NT2/D1 (cell line): ENCODE data around the gene NUAK1.

Experiments
- YY1 ChIP-seq: IDR thresholded peaks from 2 replicates; pipeline ENCODE4 v1.6.1; 2011; ENCODE audit not compliant: insufficient read length, insufficient read depth
- ZNF274 ChIP-seq: IDR thresholded peaks from 2 replicates; pipeline ENCODE4 v1.6.1; 2011; ENCODE audit warnings: mild to moderate bottlenecking, low read depth, low read length

DNA sequence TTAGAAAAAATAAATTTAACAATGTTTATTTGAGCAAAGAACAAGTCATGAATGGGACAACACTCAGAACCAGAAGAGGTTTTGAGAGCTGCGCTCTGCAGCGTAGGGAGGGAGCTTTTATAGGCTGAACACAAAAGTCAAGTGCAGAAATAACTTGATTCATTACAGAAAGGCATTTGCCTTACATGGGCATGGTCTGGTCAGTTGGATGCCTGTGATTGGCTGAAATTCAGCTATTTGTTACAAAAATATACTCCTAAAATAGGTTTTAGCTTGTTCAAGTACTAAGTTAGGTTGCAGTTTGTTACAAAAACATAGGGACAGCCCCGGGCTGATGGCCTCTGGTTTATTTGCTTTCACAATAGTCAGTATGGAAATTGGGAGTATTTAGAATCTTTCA is 118.0 kb downstream of the NUAK1 start:
- no peak for TF ChIP-seq ZNF274
- no peak for TF ChIP-seq YY1
